MM.1S (cell line): ENCODE results near the gene BMPER.

Experiments used
- DNase-seq: peaks from one replicate; pipeline ENCODE4 v3.0.0-alpha.2; 2015
- H2AFZ ChIP-seq: fragments of 300-600 bp; sonication (generic); 2 replicates; pipeline ENCODE4 v1.6.0; 2016; ENCODE audit warnings: antibody characterized with exemption, low read length
- H3F3A ChIP-seq: fragments of 300-600 bp; sonication (generic); 2 replicates; pipeline ENCODE4 v1.6.1; 2016; ENCODE audit warnings: mild to moderate bottlenecking, antibody characterized with exemption, low read length, moderate library complexity, mixed read lengths; ENCODE audit not compliant: insufficient read depth
- H3K27ac ChIP-seq: fragments of 300-600 bp; sonication (generic); 2 replicates; pipeline ENCODE4 v1.5.1; 2016; ENCODE audit warnings: mild to moderate bottlenecking, low read length
- H3K27me3 ChIP-seq: fragments of 300-600 bp; sonication (generic); replicated peaks from 2 replicates; pipeline ENCODE4 v1.6.0; 2016; ENCODE audit warnings: low read length; ENCODE audit not compliant: insufficient read depth
- H3K36me3 ChIP-seq: fragments of 300-600 bp; sonication (generic); replicated peaks from 2 replicates; pipeline ENCODE4 v1.6.1; 2016; ENCODE audit warnings: mild to moderate bottlenecking, low read length, mixed read lengths; ENCODE audit not compliant: insufficient read depth
- H3K4me1 ChIP-seq: fragments of 300-600 bp; sonication (generic); 2 replicates; pipeline ENCODE4 v1.6.1; 2016; ENCODE audit warnings: low read length, mixed read lengths
- H3K4me2 ChIP-seq: fragments of 300-600 bp; sonication (generic); 2 replicates; pipeline ENCODE4 v1.6.0; 2016; ENCODE audit warnings: low read depth, low read length
- H3K4me3 ChIP-seq: fragments of 300-600 bp; sonication (generic); 2 replicates; pipeline ENCODE4 v1.5.1; 2016; ENCODE audit warnings: low read length, mixed read lengths
- H3K79me2 ChIP-seq: fragments of 300-600 bp; sonication (generic); 2 replicates; pipeline ENCODE4 v1.6.1; 2016; ENCODE audit warnings: mixed run types, low read length, mixed read lengths
- H3K9ac ChIP-seq: fragments of 300-600 bp; sonication (generic); 2 replicates; pipeline ENCODE4 v1.6.1; 2016; ENCODE audit warnings: low read length, mixed read lengths
- H3K9me2 ChIP-seq: fragments of 300-600 bp; sonication (generic); replicated peaks from 2 replicates; pipeline ENCODE4 v1.6.1; 2016; ENCODE audit warnings: mild to moderate bottlenecking, low read length, mixed read lengths; ENCODE audit not compliant: insufficient read depth
- H3K9me3 ChIP-seq: fragments of 300-600 bp; sonication (generic); replicated peaks from 2 replicates; pipeline ENCODE4 v1.6.1; 2016; ENCODE audit warnings: mild to moderate bottlenecking, low read length, mixed read lengths; ENCODE audit not compliant: insufficient read depth
- H4K20me1 ChIP-seq: fragments of 300-600 bp; sonication (generic); 2 replicates; pipeline ENCODE4 v1.6.1; 2016; ENCODE audit warnings: mild to moderate bottlenecking, low read length, moderate library complexity, mixed read lengths; ENCODE audit not compliant: insufficient read depth
- CTCF ChIP-seq: fragments of 300-600 bp; sonication (generic); IDR thresholded peaks from 2 replicates; pipeline ENCODE4 v1.5.1; 2016; ENCODE audit warnings: antibody characterized with exemption, low read length, mixed read lengths
- EZH2 ChIP-seq: fragments of 300-600 bp; sonication (generic); optimal IDR thresholded peaks from 2 replicates; pipeline ENCODE3; 2017; ENCODE audit warnings: low read depth, mild to moderate bottlenecking, antibody characterized with exemption, low read length, mixed read lengths
- EZH2phosphoT487 ChIP-seq: fragments of 300-600 bp; sonication (generic); IDR thresholded peaks from 2 replicates; pipeline ENCODE4 v1.6.1; 2018; ENCODE audit warnings: antibody characterized with exemption, low read length

The BMPER gene

GRCh38 chr7:34104992-34105391, 199.7 kb downstream of the BMPER start:
- Histone ChIP-seq H2AFZ (no peak overlapping the region), H3K9me2 (no peaks in the 10 kb centered on the region), H3F3A (no peaks in the 10 kb centered on the region), H3K4me3 (no peak overlapping the region), H3K27ac (no peak overlapping the region), H3K4me1 (no peaks in the 10 kb centered on the region), H3K9ac (no peak overlapping the region), H3K79me2 (no peaks in the 10 kb centered on the region), H3K36me3 (no peaks in the 10 kb centered on the region), H4K20me1 (no peaks in the 10 kb centered on the region), H3K27me3 (no peaks in the 10 kb centered on the region), H3K9me3 (no peaks in the 10 kb centered on the region), H3K4me2 (no peak overlapping the region)
- DNase-seq: no peak
- TF ChIP-seq EZH2 (no peak), EZH2phosphoT487 (no peak), CTCF (no peak)

- no peaks in the 10 kb centered on the region for H3F3A ChIP-seq
- TF ChIP-seq EZH2phosphoT487 (no peak), EZH2 (no peak), CTCF (no peak)
- no peaks in the 10 kb centered on the region for H3K9me3 ChIP-seq
- no peaks in the 10 kb centered on the region for H3K9me2 ChIP-seq
- no peaks in the 10 kb centered on the region for H3K36me3 ChIP-seq
- H3K79me2 ChIP-seq: no peaks in the 10 kb centered on the region
- no peak overlapping the region for H3K4me3 ChIP-seq
- H3K4me2 ChIP-seq: no peak overlapping the region
- H3K27me3 ChIP-seq: no peaks in the 10 kb centered on the region
- H3K27ac ChIP-seq: no peak overlapping the region
- H3K9ac ChIP-seq: no peak overlapping the region
- no peak for DNase-seq
- H2AFZ ChIP-seq: no peak overlapping the region
- no peaks in the 10 kb centered on the region for H4K20me1 ChIP-seq
- H3K4me1 ChIP-seq: no peaks in the 10 kb centered on the region
These were observed 201.9 kb downstream of the BMPER start for GRCh38 chr7:34107276-34107675.

- Histone ChIP-seq H3F3A (no peaks in the 10 kb centered on the region), H4K20me1 (no peaks in the 10 kb centered on the region), H3K36me3 (no peaks in the 10 kb centered on the region), H3K4me1 (no peaks in the 10 kb centered on the region), H3K27ac (no peak overlapping the region), H3K4me3 (no peak overlapping the region), H2AFZ (no peak overlapping the region), H3K79me2 (no peaks in the 10 kb centered on the region), H3K4me2 (no peak overlapping the region), H3K9me2 (no peaks in the 10 kb centered on the region), H3K9ac (no peak overlapping the region), H3K27me3 (no peaks in the 10 kb centered on the region), H3K9me3 (no peaks in the 10 kb centered on the region)
- TF ChIP-seq EZH2: no peak
- no peak for TF ChIP-seq EZH2phosphoT487
- TF ChIP-seq CTCF: no peak
- DNase-seq: no peak
These were observed 202.8 kb downstream of the BMPER start for GRCh38 chr7:34108165-34108564.
